COLO668 (cell line): Measurements from ENCODE around the gene ARAP3.
"Not testable (repeated sequence)": the region's sequence is repeated elsewhere in the genome, so short reads cannot be mapped to it uniquely, and the experiment has no call there.

Source experiments
- DNase-seq: peaks from one replicate; lab custom pipeline; 2025; ENCODE audit not compliant: unreplicated experiment; lab: John Stamatoyannopoulos, UW

ARAP3 gene

GRCh38 chr5:141681695-141682641 lies at the start of gene ARAP3:
Gene ARAP3 (minus strand): TSS chr5:141682230. CDS start chr5:141680486, 1,744 bp downstream.
- DNase-seq, result peak; percentile 10

GRCh38 chr5:141729387-141730006 lies 47.5 kb upstream of the ARAP3 start:
- DNase-seq, result no peak

- no peak for DNase-seq
Measured at GRCh38 chr5:141725891-141726290, 43.9 kb upstream of the ARAP3 start.

- not testable (repeated sequence) for DNase-seq
Measured at GRCh38 chr5:141725174-141725573, 43.1 kb upstream of the ARAP3 start.

- DNase-seq, result no peak
Measured at GRCh38 chr5:141722266-141722665, 40.2 kb upstream of the ARAP3 start.

- DNase-seq, result no peak
Measured at GRCh38 chr5:141717043-141717442, 35.0 kb upstream of the ARAP3 start.

GRCh38 chr5:141716468-141716867 lies 34.4 kb upstream of the ARAP3 start:
- DNase-seq, result no peak

- DNase-seq, result no peak
Measured at GRCh38 chr5:141716009-141716408, 34.0 kb upstream of the ARAP3 start.

- no peak for DNase-seq
Measured at GRCh38 chr5:141715346-141715905, 33.4 kb upstream of the ARAP3 start.

- no peak for DNase-seq
Measured at GRCh38 chr5:141714542-141715310, 32.7 kb upstream of the ARAP3 start.

GRCh38 chr5:141713616-141714309 lies 31.7 kb upstream of the ARAP3 start:
- no peak for DNase-seq

GRCh38 chr5:141711687-141712086 lies 29.7 kb upstream of the ARAP3 start:
- DNase-seq, result no peak

GRCh38 chr5:141709699-141710267 lies 27.8 kb upstream of the ARAP3 start:
- no peak for DNase-seq

- no peak for DNase-seq
Measured at GRCh38 chr5:141708016-141708415, 26.0 kb upstream of the ARAP3 start.

- no peak for DNase-seq
Measured at GRCh38 chr5:141707510-141707909, 25.5 kb upstream of the ARAP3 start.

- DNase-seq, result no peak
Measured at GRCh38 chr5:141706121-141706520, 24.1 kb upstream of the ARAP3 start.

GRCh38 chr5:141705469-141705868 lies 23.4 kb upstream of the ARAP3 start:
- DNase-seq, result no peak

GRCh38 chr5:141704782-141705297 lies 22.8 kb upstream of the ARAP3 start:
- no peak for DNase-seq

GRCh38 chr5:141703133-141703561 lies 21.1 kb upstream of the ARAP3 start:
- DNase-seq, result peak; percentile 6
